HG03354 (cell line): Measurements from ENCODE around the gene GJA10.

Experiments used
- ATAC-seq: cut with Tn5 transposase; IDR thresholded peaks from one replicate; pipeline ENCODE4 v1.9.1; 2021; ENCODE audit warnings: mild to moderate bottlenecking; ENCODE audit not compliant: unreplicated experiment, poor library complexity, severe bottlenecking

The GJA10 gene

GRCh38 chr6:89941763-89942497 lies 47.7 kb downstream of the GJA10 start:
- no peak for ATAC-seq

DNA sequence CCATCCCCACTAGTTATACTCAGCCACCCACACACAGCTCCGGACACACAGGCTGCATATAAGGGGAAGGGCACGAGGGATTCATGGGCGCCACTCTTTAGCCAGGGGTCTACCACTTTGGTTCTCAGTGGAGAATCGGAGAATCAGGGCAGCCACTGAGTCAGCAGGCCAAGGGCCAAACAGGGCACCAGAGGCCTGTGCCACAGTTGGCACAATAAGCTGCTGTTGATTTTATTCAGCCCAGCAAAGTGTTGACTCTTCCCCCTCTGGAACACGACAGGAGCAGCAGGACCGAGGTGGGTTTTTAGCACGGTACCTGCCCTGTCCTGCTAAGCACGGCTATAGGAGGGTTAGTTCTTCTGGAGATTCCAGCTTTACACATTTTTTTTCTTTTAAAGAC lies 48.3 kb downstream of the GJA10 start:
- ATAC-seq, result no peak

GRCh38 chr6:89944181-89944755 lies 50.0 kb downstream of the GJA10 start:
- ATAC-seq, result no peak

- ATAC-seq, result no peak
Measured at GRCh38 chr6:89944826-89945407, 50.6 kb downstream of the GJA10 start.
